Activated CD4-positive, CD25-positive, alpha-beta regulatory T cell treated with anti-CD3 and anti-CD28 coated beads, Interleukin-2, amount 50 U/mL, for 24 hours (primary cell): ENCODE measurements around the gene NEIL3.
"Not testable (repeated sequence)": the region's sequence is repeated elsewhere in the genome, so short reads cannot be mapped to it uniquely, and the experiment has no call there.

Source experiments
- ATAC-seq, 2 donors: fragments of 150-1000 bp; cut with Tn5 transposase; one replicate each; pipeline ENCODE4 v1.10.0; 2021; ENCODE audit warnings: mild to moderate bottlenecking in 1 of 2, moderate library complexity in 1 of 2

The NEIL3 gene

DNA sequence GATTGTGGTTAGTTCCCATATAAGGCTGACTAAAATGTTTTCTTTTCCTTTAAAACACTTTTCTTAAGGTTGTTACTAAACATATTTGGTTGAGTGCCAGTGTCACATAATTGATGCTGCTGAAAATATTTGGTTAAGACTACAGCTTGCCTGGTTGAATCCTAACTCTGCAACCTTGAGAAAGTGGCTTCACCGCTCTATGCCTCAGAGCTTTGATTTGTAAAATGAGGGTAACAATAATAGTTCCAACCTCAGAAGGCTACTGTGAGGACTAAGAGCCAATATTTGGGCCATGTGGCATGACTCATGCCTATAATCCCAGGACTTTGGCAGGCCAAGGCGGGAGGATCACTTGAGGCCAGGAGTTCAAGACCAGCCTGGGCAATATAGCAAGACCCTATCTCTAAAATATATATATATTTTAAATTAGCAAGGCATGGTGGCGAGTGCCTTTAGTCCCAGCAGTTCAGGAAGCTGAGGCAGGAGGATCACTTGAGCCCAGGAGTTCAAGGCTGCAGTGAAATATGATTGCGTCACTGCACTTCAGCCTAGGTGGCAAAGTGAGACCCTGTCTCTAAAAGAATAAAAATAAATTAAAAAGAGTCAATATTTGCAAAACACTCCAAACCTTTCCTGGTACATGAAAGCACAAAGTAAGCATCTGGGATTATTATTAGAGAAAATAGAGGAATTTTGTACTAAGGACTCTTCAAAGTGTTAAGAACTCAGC lies 7.1 kb upstream of the NEIL3 start:
- ATAC-seq = no peak

DNA sequence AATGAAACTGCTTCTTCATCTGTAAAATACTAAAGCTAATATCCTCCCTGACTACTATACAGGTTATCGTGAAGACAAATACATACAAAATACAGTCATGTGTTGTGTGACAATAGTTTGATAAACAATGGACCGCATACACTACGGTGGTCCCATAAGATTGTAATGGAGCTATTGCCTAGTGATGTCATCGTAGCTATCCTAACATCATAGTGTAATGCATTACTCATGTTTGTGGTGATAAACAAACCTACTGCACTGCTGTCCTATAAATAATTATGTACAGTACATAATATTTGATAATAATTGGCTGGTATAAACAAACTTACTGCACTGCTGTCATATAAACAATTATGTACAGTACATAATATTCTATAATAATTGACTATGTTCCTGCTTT lies 5.6 kb upstream of the NEIL3 start:
- no peak for ATAC-seq

DNA sequence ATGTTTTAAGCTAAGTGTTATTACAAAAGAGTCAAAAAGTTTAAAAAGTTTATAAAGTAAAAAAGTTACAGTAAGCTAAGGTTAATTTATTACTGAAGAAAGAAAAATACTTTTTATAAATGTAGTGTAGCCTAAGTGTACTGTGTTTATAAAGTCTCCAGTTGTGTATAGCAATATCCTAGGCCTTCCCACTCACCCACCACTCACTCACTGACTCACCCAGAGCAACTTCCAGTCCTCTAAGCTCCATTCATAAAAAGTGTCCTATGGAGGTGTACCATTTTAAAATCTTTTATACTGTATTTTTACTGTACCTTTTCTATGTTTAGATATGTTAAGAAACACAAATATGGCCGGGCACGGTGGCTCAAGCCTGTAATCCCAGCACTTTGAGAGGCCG lies 4.8 kb upstream of the NEIL3 start:
- not testable (repeated sequence) for ATAC-seq

DNA sequence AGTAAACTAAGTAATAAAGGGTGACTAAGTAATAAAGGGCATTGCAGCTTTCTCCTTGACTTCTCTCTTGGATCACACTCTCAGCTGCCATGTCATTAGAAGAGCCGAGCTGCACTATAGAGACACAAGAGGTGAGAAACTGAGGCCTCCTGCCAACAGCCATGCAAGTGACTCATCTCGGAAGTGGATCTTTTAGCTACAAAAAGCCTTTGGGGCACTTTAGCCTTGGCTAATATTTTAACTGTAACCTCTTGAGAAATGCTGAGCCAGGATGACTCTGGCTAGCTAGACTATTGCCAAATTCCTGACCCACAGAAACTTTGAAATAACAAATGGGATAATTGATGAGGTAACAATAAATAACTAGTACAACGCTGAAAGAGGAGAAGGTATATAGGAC lies 1.5 kb upstream of the NEIL3 start:
- no peak for ATAC-seq

DNA sequence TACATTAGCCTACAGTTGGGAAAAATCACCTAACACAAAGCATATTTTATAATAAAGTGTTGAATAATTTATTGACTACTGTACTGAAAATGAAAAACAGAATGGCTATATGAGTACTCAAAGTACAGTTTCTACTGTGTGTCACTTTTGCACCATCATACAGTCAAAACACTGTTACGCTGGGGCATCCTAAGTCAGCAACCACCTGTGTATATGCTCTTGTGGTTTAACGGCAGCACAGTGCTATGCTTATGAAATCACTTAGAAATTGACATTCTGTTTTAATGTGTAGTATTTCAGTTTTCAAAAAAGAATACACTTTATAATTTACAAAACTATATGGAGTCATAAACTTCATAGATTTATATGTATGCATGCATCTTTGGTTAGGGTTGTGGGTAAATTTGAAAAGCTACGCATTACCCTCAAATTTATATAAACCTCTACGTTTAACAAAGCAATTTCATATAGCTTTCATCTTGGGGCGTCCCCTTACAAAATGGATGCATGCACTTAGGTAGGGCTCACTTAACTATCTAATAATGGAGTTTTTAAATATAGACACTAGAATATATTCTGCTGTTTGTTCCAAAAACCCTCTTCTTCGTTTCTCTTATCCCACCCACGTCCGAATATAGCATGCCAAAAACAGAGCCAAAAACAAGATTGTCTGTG lies 690 bp upstream of the NEIL3 start:
- ATAC-seq = peak; percentile 67 to 77

DNA sequence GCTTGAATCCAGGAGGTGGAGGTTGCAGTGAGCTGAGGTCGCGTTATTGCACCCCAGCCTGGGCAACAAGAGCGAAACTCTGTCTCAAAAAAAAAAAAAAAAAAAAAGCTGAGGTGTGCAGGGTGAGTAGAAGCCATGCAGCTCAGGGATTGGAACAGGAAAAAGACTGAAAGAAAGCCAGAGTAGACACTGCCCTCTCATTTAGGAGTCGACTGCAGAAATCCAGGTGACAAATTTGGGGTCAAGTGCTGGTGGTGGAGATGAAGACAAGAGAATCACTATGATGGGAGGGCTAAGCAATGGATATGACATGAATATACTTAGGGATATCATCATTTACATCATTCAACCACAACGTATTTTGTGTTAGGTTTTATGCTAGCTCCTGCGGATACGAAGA lies 1.9 kb downstream of the NEIL3 start:
- ATAC-seq = no peak

DNA sequence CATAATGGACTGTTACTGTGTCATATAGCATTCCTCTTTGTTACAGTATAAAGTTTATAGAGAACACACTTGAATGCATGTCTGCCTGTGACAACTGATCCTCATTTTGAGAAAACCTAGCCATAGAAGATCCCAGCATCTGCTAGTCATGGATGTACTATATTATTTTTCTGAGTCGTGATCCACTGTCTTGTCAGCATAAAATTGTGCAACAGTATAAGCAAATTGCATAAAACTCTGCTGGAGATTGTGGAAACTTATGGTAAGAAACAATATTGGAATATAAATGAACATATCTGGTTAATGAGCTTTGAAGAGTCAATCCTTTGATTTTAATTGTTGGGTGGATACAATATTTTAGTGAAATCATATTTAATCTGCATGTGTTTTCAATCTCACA lies 3.6 kb downstream of the NEIL3 start:
- ATAC-seq = no peak

DNA sequence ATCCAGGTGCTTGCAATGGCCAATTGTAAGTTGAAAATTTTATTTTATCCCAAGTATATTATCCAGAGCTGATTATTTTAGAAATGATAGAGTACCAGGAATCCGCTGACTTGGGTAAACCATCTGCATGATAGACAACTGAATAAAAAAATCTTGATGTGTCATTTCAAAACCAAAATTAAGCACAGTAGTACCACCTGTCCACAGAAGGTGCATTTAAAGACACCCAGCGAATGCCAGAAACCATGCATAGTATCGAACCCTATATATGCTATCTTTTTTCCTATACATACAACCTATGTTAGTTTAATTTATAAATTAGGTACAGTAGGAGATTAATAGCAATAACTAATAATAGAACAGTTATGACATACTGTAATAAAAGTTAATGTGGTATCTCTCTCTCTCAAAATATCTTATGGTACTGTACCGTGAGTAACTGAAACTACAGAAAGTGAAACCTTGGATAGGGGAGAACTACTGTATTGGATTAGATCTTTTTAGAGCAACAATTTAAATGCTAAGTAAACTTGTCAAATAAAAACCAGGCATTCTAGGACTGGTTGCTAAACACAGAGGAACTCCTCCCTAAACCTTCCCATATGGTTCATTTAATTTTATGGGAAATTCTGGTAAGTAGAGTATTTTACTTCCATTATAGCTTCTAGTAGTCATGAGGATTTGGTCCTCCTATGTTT lies 6.2 kb downstream of the NEIL3 start:
- peak; percentile 65 to 69 for ATAC-seq

DNA sequence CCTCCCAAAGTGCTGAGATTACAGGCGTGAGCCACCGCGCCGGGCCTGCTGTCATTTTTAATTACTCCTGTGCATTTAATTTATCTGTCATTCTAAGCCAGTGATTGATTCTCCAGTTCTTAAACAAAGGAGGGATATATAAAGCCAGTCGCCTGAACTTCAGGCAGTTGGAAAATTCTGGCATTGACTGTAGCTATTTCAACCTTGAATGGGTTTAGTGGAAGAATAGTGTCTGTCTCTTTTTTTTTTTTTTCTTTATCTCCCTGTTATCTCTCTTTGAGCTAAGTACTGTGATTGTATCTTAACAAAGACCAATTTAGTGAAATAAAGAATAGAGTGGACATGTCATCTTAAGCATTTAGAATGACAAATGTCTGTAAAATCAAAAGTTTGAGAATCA lies 11.0 kb downstream of the NEIL3 start:
- no peak for ATAC-seq

DNA sequence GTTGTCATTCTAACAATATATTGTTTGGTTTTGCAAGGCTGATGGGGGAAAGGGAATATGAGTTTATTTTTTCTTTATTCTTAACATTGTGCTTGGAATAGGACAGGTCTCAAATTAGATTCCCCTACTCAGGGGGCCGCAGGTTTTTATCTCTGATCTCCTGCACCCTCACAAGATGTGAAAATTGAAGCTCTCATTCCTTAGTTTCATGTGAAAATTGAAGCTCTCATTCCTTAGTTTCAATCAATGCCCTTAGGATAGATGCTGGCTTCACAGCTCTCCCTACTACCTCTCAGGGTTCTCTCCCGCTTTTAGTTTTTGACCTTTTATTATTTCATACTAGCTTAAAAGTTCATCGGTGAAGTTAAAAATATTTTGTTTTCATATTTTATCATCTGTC lies 12.0 kb downstream of the NEIL3 start:
- ATAC-seq = no peak

DNA sequence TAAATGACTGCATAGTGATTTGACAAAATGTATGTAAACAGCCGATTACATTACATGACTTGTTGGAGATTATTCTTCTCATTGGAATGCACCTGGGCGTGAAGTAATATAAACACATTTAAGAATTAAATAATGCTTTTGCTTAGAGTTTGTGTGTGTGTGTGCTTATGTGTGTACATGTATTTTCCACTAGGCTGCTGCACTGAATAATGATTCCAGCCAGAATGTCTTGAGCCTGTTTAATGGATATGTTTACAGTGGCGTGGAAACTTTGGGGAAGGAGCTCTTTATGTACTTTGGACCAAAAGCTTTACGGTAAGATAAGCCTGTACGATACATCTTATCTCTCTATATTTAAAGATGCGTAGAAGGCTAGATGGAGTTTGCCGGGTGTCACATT lies 12.6 kb downstream of the NEIL3 start:
- no peak for ATAC-seq

DNA sequence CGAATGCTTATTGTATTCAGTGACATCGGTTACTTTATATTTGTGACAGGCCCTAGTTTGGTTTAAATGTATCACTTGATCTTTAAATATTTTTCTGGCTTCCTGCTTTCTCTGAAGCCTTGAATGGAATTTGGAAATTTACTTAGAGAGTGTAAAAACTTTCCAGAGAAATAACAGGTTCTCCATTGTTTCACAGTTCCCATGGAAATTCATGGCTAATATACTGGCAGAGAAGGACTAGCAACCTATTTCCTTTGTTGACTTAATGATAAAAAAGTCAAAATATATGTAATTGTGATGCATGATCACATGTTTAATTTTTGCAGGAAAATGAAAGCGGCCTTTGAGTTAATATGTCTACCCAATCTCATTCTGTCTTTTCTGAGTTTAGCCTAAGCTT lies 13.2 kb downstream of the NEIL3 start:
- ATAC-seq = no peak

DNA sequence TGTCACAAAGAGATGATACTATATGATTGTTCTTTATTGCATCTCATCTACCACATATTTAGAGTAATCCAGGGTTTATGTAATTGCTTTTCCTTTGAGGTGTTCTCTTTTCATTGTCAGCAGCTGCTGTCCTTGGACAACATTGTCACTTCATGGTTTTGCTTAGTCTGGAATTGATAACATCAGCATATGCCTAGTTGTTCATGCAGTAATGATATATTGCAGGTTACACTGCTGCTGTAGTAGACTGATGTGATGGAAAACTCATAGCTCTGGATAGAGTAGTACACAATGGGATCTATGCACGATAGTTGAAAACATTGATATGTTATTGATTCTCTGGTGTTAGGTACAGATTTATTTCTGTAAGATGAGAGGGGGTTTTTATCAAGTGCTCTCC lies 13.7 kb downstream of the NEIL3 start:
- ATAC-seq = peak in 1 of 2 donors; percentile 21

DNA sequence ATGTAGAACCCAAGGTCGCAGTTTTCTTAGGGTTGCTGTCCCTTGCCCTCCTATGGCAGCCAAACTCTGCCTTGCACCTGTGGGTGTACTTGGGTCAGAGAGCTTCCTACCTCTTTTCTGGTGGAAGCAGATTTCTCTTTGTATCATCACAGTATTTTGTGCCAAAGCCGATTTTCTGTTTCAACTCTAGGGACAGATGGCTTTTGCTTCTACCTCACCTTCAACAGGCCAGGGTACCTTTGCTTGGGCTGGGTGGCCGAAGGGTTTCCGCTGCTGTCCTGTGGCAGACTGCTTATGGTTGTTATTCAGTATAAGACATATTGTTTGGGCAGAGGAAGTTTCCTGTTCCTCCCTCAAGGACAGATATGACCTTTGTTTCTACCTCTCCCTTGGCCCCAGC lies 22.4 kb downstream of the NEIL3 start:
- no peak for ATAC-seq

DNA sequence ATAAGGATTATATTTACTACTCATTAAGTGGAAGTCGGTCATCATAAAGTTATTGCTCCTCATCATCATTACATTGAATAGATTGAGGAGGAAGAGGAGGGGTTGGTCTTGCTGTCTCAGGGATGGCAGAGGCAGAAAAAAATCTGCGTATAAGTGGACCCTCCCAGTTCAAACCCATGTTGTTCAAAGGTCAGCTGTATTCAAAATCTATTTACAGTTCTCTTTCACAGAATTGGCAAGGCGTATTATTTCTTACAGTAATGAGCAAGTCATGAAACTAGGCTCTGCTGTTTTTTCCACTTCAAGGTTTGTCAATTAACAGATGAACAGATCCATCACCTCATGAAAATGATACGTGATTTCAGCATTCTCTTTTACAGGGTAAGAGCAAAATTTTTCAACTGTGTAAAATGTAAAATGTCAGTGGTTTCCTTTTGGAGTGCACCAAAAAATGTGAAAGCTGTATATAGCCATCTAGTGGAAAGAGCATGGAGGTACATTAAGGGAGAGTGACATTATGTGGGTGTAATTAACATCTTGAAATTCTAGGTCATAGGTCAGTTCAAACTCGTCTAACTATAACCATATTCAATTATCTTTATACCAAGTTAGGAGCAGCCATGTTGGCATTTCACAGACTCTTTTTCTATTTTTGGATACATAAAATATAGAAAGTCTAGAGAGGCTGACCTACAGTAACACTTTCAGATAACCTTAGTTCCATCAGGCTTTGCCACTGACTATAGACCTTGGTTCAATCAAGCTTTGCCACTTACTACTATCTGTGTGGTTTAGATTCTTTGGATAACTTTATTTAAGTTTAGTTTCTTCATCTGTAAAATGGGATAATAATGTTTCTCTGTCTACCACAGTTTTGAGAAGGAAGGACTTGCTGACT lies 30.1 kb downstream of the NEIL3 start:
- peak; percentile 79 to 85 for ATAC-seq

DNA sequence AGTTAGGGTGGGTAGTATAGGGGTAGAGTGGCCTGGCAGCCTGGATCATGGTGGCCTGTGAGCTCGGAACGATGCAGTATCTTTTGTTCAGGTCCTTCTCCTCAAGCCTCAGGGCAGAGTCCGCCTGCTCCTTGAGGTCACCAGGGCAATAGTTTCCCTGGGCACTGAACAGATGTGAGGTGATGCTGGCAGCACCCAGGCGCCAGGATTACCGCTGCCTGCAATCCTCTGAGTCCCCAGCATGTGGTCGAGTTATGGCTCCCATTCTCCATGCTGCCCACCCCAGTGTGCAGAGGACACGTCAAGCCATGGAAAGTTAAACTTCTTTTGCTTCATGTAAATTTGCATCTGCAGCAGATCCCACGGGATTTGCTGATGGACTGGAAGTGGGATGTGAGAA lies 38.7 kb downstream of the NEIL3 start:
- no peak for ATAC-seq

DNA sequence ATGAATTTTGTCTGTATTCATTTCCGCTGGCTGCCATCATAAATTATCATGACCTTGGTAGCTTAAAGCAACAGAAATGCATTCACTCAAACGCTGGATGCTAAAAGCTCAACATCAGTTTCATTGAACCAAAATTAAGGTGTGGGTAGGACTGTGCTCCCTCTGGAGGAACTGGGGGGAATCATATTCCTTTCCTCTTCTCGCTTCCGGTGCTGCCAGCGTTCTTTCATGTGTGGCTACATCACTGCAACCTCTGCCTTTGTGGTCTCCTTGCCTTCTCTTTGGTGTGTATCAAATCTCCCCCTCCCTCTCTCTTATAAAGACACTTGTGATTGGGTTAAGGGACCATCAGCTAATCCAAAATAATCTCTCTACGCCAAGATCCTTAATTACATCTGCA lies 39.5 kb downstream of the NEIL3 start:
- ATAC-seq = no peak

DNA sequence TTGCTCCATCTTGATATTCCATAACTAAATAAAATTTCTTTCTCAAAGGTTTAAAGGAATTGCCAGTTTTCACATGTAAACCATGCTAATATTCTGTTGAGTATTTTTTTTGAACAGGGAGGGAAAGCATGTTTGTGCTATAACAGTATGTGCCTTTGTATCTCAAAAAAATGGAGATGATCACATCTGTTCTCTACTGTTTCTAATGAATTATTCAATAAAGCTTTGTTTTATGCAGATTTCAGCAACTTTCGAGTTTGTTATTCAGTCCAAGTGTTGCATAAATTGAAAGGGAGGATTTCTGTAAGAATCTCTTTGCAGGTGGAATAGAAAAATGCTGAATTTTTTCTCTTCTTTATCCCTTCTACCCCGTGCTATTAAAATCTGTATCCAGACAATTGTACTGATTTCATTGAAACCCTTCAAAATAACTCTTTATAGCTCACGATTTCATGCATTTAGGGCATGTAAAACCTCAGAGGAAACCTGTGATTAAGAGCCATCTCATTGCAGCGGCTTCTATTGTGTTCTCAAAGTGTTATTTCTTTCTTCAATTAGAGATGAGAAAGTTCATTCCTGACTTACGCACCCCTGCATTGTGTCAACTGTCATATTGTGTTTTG lies 42.1 kb downstream of the NEIL3 start:
- ATAC-seq = no peak

DNA sequence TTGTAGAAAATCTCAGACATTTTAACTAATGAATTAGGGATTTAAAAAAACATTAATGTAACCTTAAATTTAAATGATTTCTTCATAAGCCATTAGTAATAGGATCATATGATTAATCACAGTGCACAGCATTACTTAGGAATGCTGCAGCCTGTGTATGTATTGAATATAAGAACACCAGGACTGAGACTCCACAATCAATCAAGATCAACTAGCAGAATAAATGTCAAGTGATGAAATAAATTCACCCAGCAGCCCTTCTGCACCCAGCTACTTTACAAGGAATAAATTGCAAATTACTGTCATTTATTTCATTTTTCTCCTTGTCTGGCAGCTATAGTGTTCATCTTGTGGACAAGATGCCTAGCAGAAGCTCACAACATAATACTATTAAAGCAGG lies 46.5 kb downstream of the NEIL3 start:
- ATAC-seq = no peak

DNA sequence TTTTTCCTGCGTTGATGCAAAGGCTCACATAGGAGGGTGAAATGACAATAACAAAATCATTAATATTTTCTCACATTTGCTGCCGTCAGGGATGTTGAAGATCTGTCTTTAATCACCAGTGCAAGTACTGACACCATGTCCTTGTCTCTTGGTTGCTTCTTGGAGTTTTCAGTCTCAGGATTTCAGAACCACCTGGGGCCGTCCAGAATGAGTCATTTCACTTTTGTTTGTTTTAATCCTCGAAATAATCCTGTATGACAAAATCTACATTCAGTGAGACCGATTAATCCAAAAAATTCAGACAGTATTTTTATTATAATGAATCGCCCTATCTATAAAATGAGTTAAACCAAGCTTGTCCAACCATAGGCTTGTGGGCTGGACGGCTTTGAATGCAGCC lies 47.2 kb downstream of the NEIL3 start:
- no peak for ATAC-seq

DNA sequence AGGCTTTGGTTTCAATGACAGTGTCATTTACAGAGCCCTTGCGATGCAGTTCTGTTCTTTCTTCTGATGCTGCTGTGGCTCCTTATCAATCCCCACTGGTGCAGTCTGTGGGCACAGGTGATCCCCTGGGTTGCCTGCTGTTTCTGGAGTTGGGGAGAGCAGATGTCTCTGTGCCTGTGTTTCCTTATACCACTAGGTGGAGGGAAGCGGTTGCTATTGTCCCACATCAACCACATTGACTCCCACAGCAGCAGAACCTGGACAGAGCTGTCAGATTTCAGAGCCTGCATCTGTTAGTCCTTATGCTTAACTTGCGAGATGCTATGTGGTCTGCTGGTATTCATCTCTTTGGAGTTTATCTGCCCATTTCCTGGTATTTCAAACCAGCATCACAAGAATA lies 57.7 kb downstream of the NEIL3 start:
- ATAC-seq = no peak

DNA sequence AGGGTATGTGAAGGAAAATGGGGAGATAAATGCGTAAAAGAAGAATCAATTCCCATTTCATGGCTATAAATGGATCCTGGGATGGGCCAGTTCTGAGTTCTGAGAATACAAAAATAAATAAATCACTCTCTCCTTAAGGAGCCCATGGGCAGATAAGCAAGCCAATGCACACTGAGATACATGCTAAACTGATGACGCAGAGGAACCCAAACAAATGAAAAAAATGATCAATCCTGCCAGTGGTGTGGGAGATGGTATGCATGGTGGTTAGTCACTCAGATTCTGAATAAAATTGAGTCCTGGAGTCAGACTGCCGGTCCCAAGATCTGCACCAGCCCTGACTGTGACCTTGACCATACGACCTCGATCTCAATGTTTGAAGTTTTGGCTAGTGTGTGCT lies 59.7 kb downstream of the NEIL3 start:
- ATAC-seq = no peak

DNA sequence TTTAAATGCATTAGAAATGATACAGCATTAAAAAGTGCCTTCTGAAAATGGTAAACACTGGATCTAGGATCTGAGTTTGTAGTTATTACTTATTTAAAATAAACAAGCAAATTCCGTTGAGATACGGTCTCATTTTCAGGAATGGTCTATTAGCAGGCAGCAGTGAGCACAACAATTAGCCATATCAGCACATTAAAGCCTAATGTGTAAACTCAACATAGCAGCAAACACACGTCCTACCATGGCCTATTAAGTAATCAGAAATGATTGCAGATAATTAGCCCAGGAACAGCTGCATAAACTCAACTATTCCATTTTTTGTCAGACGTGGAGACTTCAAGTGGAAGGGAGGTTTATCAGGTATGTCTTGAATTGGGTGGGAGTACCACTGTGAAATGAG lies 61.8 kb downstream of the NEIL3 start:
- no peak for ATAC-seq
